ENCODE data around the gene KRT17. TPM values are rescaled to one million over a fixed set of nuclear protein-coding genes. Genes with fewer than 3 reads are reported as not detected.
A peak's percentile ranks its signal among the peaks of the same experiment; 100 is the strongest.

Gene KRT17
- total RNA-seq, 1 experiment from 2014 or later: 29.0 TPM

GRCh38 chr17:41648411-41649195 lies 24.2 kb upstream of the KRT17 start:
- Histone ChIP-seq H3K4me3 (peak overlapping the region; percentile 46), H4K20me1 (ENCODE audit: insufficient read depth) (no peaks in the 10 kb centered on the region), H3K79me2 (ENCODE audit: low read depth) (peaks cover 9% of the 10 kb centered on the region; the same call in 1 of the 2 replicates), H3F3A (ENCODE audit: insufficient read depth, low read depth) (peaks cover 32% of the 10 kb centered on the region), H3K27me3 (ENCODE audit: insufficient read depth, low read depth) (no peaks in the 10 kb centered on the region), H3K9me2 (ENCODE audit: insufficient read depth) (no peaks in the 10 kb centered on the region), H3K27ac (peak overlapping the region; percentile 68), H3K9me3 (ENCODE audit: insufficient read depth, low read depth) (no peaks in the 10 kb centered on the region), H2AFZ (peak overlapping the region; percentile 64; the same call in 1 of the 2 replicates), H3K4me2 (peak overlapping the region; percentile 88), H3K4me1 (replicated peaks; ENCODE audit: insufficient read depth) (peaks cover 58% of the 10 kb centered on the region), H3K36me3 (ENCODE audit: low read depth) (no peaks in the 10 kb centered on the region)
- POLR2A ChIA-PET (ENCODE audit: unreplicated experiment): interaction anchor here (0.5 to 0.6 kb wide), 3 partner anchors 18 to 746 kb away, joined by 3 to 14 read pairs (median 3); partner anchors contain the start of gene KRT16
- CTCF ChIA-PET: interaction anchor here (0.6 to 3.7 kb wide), 13 partner anchors 9 to 319 kb away, joined by 3 to 47 read pairs (median 6); no protein-coding TSS in a partner anchor
- BruUV-seq (replicated peaks): no TSS peak
- intact Hi-C loops (cut with micrococcal nuclease; ENCODE audit: unreplicated experiment): loop anchor here (1.0 to 5.0 kb wide), 4 partner anchors 14 to 846 kb away; no protein-coding TSS in a partner anchor
- DNase-seq: peak; percentile 66 to 85
- peak; percentile 93 for TF ChIP-seq CTCF (conservative IDR thresholded peaks at IDR 0.05)
- TF ChIP-seq EZH2 (IDR thresholded peaks at IDR 0.05; ENCODE audit: low read depth): no peak

- Histone ChIP-seq H3K4me1 (replicated peaks; ENCODE audit: insufficient read depth) (peaks cover 51% of the 10 kb centered on the region), H3K36me3 (ENCODE audit: low read depth) (no peaks in the 10 kb centered on the region), H4K20me1 (ENCODE audit: insufficient read depth) (no peaks in the 10 kb centered on the region), H3K27ac (peak overlapping the region; percentile 68), H3K4me3 (peak overlapping the region; percentile 46), H2AFZ (peak overlapping the region; percentile 64; the same call in 1 of the 2 replicates), H3K79me2 (ENCODE audit: low read depth) (peaks cover 7% of the 10 kb centered on the region; the same call in 1 of the 2 replicates), H3F3A (ENCODE audit: insufficient read depth, low read depth) (peaks cover 26% of the 10 kb centered on the region), H3K9me3 (ENCODE audit: insufficient read depth, low read depth) (no peaks in the 10 kb centered on the region), H3K4me2 (peak overlapping the region; percentile 88), H3K27me3 (ENCODE audit: insufficient read depth, low read depth) (no peaks in the 10 kb centered on the region), H3K9me2 (ENCODE audit: insufficient read depth) (no peaks in the 10 kb centered on the region)
- intact Hi-C loops (cut with micrococcal nuclease; ENCODE audit: unreplicated experiment): loop anchor here (1.0 to 5.0 kb wide), 5 partner anchors 14 to 846 kb away; partner anchors contain the start of gene KRT17
- TF ChIP-seq EZH2 (IDR thresholded peaks at IDR 0.05; ENCODE audit: low read depth) (no peak), CTCF (conservative IDR thresholded peaks at IDR 0.05) (peak; percentile 88)
- CTCF ChIA-PET: interaction anchor here (0.6 to 3.7 kb wide), 10 partner anchors 10 to 112 kb away, joined by 3 to 47 read pairs (median 8); no protein-coding TSS in a partner anchor
- no TSS peak for BruUV-seq (replicated peaks)
- peak; percentile 57 to 86 for DNase-seq
- POLR2A ChIA-PET (ENCODE audit: unreplicated experiment): interaction anchor here (0.5 to 0.6 kb wide), 2 partner anchors 19 to 746 kb away, joined by 3 to 14 read pairs; no protein-coding TSS in a partner anchor
Observed at GRCh38 chr17:41647940-41648410, 23.6 kb upstream of the KRT17 start.

- POLR2A ChIA-PET (ENCODE audit: unreplicated experiment): interaction anchor here (0.6 kb wide), 1 partner anchor 67 kb away, joined by 3 read pairs; no protein-coding TSS in a partner anchor
- peaks cover 44% of the 10 kb centered on the region for H3K4me1 ChIP-seq (replicated peaks; ENCODE audit: insufficient read depth)
- no peak overlapping the region for H2AFZ ChIP-seq
- no peak overlapping the region for H3K4me3 ChIP-seq
- no TSS peak for BruUV-seq (replicated peaks)
- CTCF ChIA-PET: interaction anchor here (0.6 to 2.7 kb wide), 4 partner anchors 14 to 111 kb away, joined by 3 to 47 read pairs (median 10); no protein-coding TSS in a partner anchor
- no peaks in the 10 kb centered on the region for H3K36me3 ChIP-seq (ENCODE audit: low read depth)
- H3K27me3 ChIP-seq (ENCODE audit: insufficient read depth, low read depth): no peaks in the 10 kb centered on the region
- peaks cover 20% of the 10 kb centered on the region for H3F3A ChIP-seq (ENCODE audit: insufficient read depth, low read depth)
- H4K20me1 ChIP-seq (ENCODE audit: insufficient read depth): no peaks in the 10 kb centered on the region
- no peaks in the 10 kb centered on the region for H3K9me2 ChIP-seq (ENCODE audit: insufficient read depth)
- H3K27ac ChIP-seq: no peak overlapping the region
- no peaks in the 10 kb centered on the region for H3K9me3 ChIP-seq (ENCODE audit: insufficient read depth, low read depth)
- DNase-seq: no peak
- H3K4me2 ChIP-seq: peak overlapping the region; percentile 88
- H3K79me2 ChIP-seq (ENCODE audit: low read depth): peaks cover 5% of the 10 kb centered on the region; the same call in 1 of the 2 replicates
- intact Hi-C loops (cut with micrococcal nuclease; ENCODE audit: unreplicated experiment): loop anchor here (2.0 to 5.0 kb wide), 2 partner anchors 22 to 845 kb away; partner anchors contain the start of gene KRT17
- TF ChIP-seq CTCF (conservative IDR thresholded peaks at IDR 0.05) (no peak), EZH2 (IDR thresholded peaks at IDR 0.05; ENCODE audit: low read depth) (no peak)
Observed at GRCh38 chr17:41647038-41647813, 22.9 kb upstream of the KRT17 start.

All from PC-9 (cell line).